HG03469 (cell line): ENCODE data around the gene C16orf90.
A peak's percentile ranks its signal among the peaks of the same experiment; 100 is the strongest.

Source experiments
- ATAC-seq: cut with Tn5 transposase; IDR thresholded peaks from one replicate; pipeline ENCODE4 v1.9.1; 2021; ENCODE audit warnings: mild to moderate bottlenecking, moderate library complexity, moderate number of reproducible peaks; ENCODE audit not compliant: unreplicated experiment

C16orf90 gene

GRCh38 chr16:3467921-3468320 is 27.4 kb downstream of the C16orf90 start:
- ATAC-seq: no peak

- ATAC-seq: no peak
Observed at GRCh38 chr16:3467182-3467581, 28.1 kb downstream of the C16orf90 start.

- ATAC-seq: no peak
Observed at GRCh38 chr16:3465911-3466584, 29.2 kb downstream of the C16orf90 start.

- no peak for ATAC-seq
Observed at GRCh38 chr16:3465301-3465700, 30.0 kb downstream of the C16orf90 start.

GRCh38 chr16:3461151-3461550 is 34.1 kb downstream of the C16orf90 start:
- ATAC-seq: no peak

GRCh38 chr16:3460585-3460984 is 34.7 kb downstream of the C16orf90 start:
- ATAC-seq: no peak

- ATAC-seq: no peak
Observed at GRCh38 chr16:3460121-3460520, 35.2 kb downstream of the C16orf90 start.

GRCh38 chr16:3459401-3460090 is 35.7 kb downstream of the C16orf90 start:
- ATAC-seq: no peak

GRCh38 chr16:3458852-3459361 is 36.4 kb downstream of the C16orf90 start:
- ATAC-seq: no peak

- no peak for ATAC-seq
Observed at GRCh38 chr16:3458278-3458851, 36.9 kb downstream of the C16orf90 start.

- ATAC-seq: peak; percentile 51
Observed at GRCh38 chr16:3457434-3458252, 37.6 kb downstream of the C16orf90 start.

- ATAC-seq: no peak
Observed at GRCh38 chr16:3454631-3455147, 40.6 kb downstream of the C16orf90 start.

GRCh38 chr16:3454093-3454492 is 41.2 kb downstream of the C16orf90 start:
- no peak for ATAC-seq

GRCh38 chr16:3444032-3444388 is 51.3 kb downstream of the C16orf90 start:
- ATAC-seq: no peak
